ENCODE data around the gene CCDC186.

CCDC186 gene

GRCh38 chr10:114173921-114174694, at the start of gene CCDC186:
Gene CCDC186, minus strand, starts transcription at chr10:114174203. Its CDS starts 10,935 bp downstream, at chr10:114163268.
- peak; percentile 85 for DNase-seq

GRCh38 chr10:114223066-114223465, 49.1 kb upstream of the CCDC186 start:
- no peak for DNase-seq

GRCh38 chr10:114221235-114221634, 47.2 kb upstream of the CCDC186 start:
- no peak for DNase-seq

- no peak for DNase-seq
These were observed 46.3 kb upstream of the CCDC186 start for GRCh38 chr10:114220281-114220680.

- no peak for DNase-seq
These were observed 41.0 kb upstream of the CCDC186 start for GRCh38 chr10:114215033-114215432.

- no peak for DNase-seq
These were observed 38.1 kb upstream of the CCDC186 start for GRCh38 chr10:114212153-114212552.

GRCh38 chr10:114208351-114208750, 34.3 kb upstream of the CCDC186 start:
- DNase-seq, result no peak

- DNase-seq, result no peak
These were observed 33.3 kb upstream of the CCDC186 start for GRCh38 chr10:114207349-114207748.

GRCh38 chr10:114206902-114207301, 32.9 kb upstream of the CCDC186 start:
- DNase-seq, result no peak

GRCh38 chr10:114202812-114203211, 28.8 kb upstream of the CCDC186 start:
- DNase-seq, result no peak

GRCh38 chr10:114199239-114199638, 25.2 kb upstream of the CCDC186 start:
- DNase-seq, result no peak

GRCh38 chr10:114195079-114195478, 21.1 kb upstream of the CCDC186 start:
- no peak for DNase-seq

- no peak for DNase-seq
These were observed 15.7 kb upstream of the CCDC186 start for GRCh38 chr10:114189700-114190099.

GRCh38 chr10:114188900-114189299, 14.9 kb upstream of the CCDC186 start:
- DNase-seq, result no peak

- DNase-seq, result no peak
These were observed 14.0 kb upstream of the CCDC186 start for GRCh38 chr10:114188001-114188400.

GRCh38 chr10:114184276-114184675, 10.3 kb upstream of the CCDC186 start:
- no peak for DNase-seq

GRCh38 chr10:114183563-114183962, 9.6 kb upstream of the CCDC186 start:
- DNase-seq, result no peak

- no peak for DNase-seq
These were observed 8.0 kb upstream of the CCDC186 start for GRCh38 chr10:114181971-114182370.

- no peak for DNase-seq
These were observed 6.9 kb upstream of the CCDC186 start for GRCh38 chr10:114180937-114181336.

GRCh38 chr10:114179747-114180146, 5.7 kb upstream of the CCDC186 start:
- DNase-seq, result no peak

GRCh38 chr10:114179148-114179547, 5.1 kb upstream of the CCDC186 start, which contains the start of gene TDRD1:
Gene TDRD1, plus strand, starts transcription at chr10:114179353. Its CDS starts 8,479 bp downstream, at chr10:114187832.
- DNase-seq, result no peak

GRCh38 chr10:114176511-114176910, 2.5 kb upstream of the CCDC186 start:
- no peak for DNase-seq

GRCh38 chr10:114175667-114176066, 1.7 kb upstream of the CCDC186 start:
- no peak for DNase-seq

GRCh38 chr10:114174695-114175188, 739 bp upstream of the CCDC186 start:
- DNase-seq, result no peak

- no peak for DNase-seq
These were observed 441 bp downstream of the CCDC186 start for GRCh38 chr10:114173603-114173920.
